Measurements from ENCODE around the gene RHPN2. TPM values are rescaled to one million over a fixed set of nuclear protein-coding genes. Genes with fewer than 3 reads are reported as not detected.

RHPN2 gene
- total and polyA plus RNA-seq, 2 of the 13 experiments (the other 11 are each of a cell fraction or from before 2014, with no cell fraction given): 20.3 to 48.0 TPM

DNA sequence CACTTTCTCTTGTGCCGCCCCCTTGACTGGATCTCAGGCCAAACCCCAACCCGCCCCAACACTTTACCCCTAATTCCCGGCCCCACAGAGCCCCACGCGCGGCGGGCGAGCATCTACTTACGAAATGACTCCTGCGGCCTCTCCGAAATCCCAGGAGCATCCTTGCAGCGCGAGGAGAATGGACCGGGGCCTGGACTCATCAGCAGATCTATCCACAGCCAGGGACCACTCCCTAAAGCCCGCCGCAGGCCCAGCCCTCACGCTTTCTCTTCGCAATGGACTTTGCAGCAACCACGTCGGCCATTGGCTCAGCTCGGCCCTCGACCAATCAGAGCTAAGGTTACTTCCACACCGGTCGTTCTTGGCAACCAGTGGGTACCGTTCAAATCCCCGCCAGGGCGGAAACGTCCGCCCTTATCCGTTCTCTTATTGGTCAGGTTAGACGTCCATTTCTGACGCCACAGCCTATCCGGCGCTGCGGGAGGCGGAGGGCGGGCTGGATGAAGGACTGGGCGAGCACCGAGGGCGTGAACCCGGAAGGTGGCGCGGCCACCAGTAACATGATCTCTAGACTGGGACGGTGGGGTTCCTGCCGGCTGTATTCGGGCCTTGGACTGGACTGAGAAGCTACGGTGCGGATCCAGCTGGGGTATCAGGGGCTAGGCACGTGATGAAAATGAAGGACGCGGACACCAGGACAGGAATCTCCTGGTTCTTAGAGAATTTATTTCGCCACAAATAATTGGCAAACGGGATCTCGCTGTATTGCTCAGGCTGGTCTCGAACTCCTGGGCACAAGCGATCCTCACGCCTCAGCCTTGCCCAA lies 92.8 kb downstream of the RHPN2 start, which contains the start of the genes CEP89 and FAAP24 (continued):
- TF ChIP-seq, protein P1, sequence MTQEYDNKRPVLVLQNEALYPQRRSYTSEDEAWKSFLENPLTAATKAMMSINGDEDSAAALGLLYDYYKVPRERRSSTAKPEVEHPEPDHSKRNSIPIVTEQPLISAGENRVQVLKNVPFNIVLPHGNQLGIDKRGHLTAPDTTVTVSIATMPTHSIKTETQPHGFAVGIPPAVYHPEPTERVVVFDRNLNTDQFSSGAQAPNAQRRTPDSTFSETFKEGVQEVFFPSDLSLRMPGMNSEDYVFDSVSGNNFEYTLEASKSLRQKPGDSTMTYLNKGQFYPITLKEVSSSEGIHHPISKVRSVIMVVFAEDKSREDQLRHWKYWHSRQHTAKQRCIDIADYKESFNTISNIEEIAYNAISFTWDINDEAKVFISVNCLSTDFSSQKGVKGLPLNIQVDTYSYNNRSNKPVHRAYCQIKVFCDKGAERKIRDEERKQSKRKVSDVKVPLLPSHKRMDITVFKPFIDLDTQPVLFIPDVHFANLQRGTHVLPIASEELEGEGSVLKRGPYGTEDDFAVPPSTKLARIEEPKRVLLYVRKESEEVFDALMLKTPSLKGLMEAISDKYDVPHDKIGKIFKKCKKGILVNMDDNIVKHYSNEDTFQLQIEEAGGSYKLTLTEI (CRISPR knock-in tag; conservative IDR thresholded peaks at IDR 0.05): 0 out of 2 replicates have a peak, but pooled peaks have one; percentile 76
- no peak for TF ChIP-seq ZNF746 (CRISPR knock-in tag; IDR thresholded peaks at IDR 0.05)
- no peak for TF ChIP-seq SRSF1 (optimal IDR thresholded peaks at IDR 0.05; ENCODE audit: low read depth, low read length)
- peak; percentile 99 for TF ChIP-seq SNAPC2 (CRISPR knock-in tag; IDR thresholded peaks at IDR 0.05)
- no peak for TF ChIP-seq SNAI1 (CRISPR knock-in tag; IDR thresholded peaks at IDR 0.05; ENCODE audit: borderline replicate concordance)
- TF ChIP-seq, protein P2, sequence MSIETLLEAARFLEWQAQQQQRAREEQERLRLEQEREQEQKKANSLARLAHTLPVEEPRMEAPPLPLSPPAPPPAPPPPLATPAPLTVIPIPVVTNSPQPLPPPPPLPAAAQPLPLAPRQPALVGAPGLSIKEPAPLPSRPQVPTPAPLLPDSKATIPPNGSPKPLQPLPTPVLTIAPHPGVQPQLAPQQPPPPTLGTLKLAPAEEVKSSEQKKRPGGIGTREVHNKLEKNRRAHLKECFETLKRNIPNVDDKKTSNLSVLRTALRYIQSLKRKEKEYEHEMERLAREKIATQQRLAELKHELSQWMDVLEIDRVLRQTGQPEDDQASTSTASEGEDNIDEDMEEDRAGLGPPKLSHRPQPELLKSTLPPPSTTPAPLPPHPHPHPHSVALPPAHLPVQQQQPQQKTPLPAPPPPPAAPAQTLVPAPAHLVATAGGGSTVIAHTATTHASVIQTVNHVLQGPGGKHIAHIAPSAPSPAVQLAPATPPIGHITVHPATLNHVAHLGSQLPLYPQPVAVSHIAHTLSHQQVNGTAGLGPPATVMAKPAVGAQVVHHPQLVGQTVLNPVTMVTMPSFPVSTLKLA (IDR thresholded peaks at IDR 0.05): no peak
- no peak for TF ChIP-seq BHLHE40 (IDR thresholded peaks at IDR 0.05; ENCODE audit: low read length)
- TF ChIP-seq, protein P3, sequence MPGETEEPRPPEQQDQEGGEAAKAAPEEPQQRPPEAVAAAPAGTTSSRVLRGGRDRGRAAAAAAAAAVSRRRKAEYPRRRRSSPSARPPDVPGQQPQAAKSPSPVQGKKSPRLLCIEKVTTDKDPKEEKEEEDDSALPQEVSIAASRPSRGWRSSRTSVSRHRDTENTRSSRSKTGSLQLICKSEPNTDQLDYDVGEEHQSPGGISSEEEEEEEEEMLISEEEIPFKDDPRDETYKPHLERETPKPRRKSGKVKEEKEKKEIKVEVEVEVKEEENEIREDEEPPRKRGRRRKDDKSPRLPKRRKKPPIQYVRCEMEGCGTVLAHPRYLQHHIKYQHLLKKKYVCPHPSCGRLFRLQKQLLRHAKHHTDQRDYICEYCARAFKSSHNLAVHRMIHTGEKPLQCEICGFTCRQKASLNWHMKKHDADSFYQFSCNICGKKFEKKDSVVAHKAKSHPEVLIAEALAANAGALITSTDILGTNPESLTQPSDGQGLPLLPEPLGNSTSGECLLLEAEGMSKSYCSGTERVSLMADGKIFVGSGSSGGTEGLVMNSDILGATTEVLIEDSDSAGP (CRISPR knock-in tag; IDR thresholded peaks at IDR 0.05; ENCODE audit: borderline replicate concordance): no peak; the same call in 1 of the 2 replicates
- TF ChIP-seq, protein P4, sequence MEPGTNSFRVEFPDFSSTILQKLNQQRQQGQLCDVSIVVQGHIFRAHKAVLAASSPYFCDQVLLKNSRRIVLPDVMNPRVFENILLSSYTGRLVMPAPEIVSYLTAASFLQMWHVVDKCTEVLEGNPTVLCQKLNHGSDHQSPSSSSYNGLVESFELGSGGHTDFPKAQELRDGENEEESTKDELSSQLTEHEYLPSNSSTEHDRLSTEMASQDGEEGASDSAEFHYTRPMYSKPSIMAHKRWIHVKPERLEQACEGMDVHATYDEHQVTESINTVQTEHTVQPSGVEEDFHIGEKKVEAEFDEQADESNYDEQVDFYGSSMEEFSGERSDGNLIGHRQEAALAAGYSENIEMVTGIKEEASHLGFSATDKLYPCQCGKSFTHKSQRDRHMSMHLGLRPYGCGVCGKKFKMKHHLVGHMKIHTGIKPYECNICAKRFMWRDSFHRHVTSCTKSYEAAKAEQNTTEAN (CRISPR knock-in tag; conservative IDR thresholded peaks at IDR 0.05): no peak
- TF ChIP-seq, protein P5, sequence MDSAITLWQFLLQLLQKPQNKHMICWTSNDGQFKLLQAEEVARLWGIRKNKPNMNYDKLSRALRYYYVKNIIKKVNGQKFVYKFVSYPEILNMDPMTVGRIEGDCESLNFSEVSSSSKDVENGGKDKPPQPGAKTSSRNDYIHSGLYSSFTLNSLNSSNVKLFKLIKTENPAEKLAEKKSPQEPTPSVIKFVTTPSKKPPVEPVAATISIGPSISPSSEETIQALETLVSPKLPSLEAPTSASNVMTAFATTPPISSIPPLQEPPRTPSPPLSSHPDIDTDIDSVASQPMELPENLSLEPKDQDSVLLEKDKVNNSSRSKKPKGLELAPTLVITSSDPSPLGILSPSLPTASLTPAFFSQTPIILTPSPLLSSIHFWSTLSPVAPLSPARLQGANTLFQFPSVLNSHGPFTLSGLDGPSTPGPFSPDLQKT (CRISPR knock-in tag; IDR thresholded peaks at IDR 0.05; ENCODE audit: borderline replicate concordance): no peak
- TF ChIP-seq RCOR2 (CRISPR knock-in tag; IDR thresholded peaks at IDR 0.05): no peak
- peak; percentile 54; the same call in 1 of the 2 replicates for TF ChIP-seq HNF4A (CRISPR knock-in tag; IDR thresholded peaks at IDR 0.05)
- TF ChIP-seq U2AF2 (IDR thresholded peaks at IDR 0.05; ENCODE audit: low read depth, low read length): no peak
- no peak for TF ChIP-seq SRY (CRISPR knock-in tag; IDR thresholded peaks at IDR 0.05)
- TF ChIP-seq, protein P6, sequence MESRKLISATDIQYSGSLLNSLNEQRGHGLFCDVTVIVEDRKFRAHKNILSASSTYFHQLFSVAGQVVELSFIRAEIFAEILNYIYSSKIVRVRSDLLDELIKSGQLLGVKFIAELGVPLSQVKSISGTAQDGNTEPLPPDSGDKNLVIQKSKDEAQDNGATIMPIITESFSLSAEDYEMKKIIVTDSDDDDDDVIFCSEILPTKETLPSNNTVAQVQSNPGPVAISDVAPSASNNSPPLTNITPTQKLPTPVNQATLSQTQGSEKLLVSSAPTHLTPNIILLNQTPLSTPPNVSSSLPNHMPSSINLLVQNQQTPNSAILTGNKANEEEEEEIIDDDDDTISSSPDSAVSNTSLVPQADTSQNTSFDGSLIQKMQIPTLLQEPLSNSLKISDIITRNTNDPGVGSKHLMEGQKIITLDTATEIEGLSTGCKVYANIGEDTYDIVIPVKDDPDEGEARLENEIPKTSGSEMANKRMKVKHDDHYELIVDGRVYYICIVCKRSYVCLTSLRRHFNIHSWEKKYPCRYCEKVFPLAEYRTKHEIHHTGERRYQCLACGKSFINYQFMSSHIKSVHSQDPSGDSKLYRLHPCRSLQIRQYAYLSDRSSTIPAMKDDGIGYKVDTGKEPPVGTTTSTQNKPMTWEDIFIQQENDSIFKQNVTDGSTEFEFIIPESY (CRISPR knock-in tag; IDR thresholded peaks at IDR 0.05): no peak
- TF ChIP-seq, protein P7, sequence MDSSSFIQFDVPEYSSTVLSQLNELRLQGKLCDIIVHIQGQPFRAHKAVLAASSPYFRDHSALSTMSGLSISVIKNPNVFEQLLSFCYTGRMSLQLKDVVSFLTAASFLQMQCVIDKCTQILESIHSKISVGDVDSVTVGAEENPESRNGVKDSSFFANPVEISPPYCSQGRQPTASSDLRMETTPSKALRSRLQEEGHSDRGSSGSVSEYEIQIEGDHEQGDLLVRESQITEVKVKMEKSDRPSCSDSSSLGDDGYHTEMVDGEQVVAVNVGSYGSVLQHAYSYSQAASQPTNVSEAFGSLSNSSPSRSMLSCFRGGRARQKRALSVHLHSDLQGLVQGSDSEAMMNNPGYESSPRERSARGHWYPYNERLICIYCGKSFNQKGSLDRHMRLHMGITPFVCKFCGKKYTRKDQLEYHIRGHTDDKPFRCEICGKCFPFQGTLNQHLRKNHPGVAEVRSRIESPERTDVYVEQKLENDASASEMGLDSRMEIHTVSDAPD (CRISPR knock-in tag; IDR thresholded peaks at IDR 0.05): no peak
- TF ChIP-seq NCOA1 (CRISPR knock-in tag; IDR thresholded peaks at IDR 0.05): no peak

Measured in HepG2 (cell line).